CD14-positive monocyte (primary cell): ENCODE results near the gene BBS9. TPM values are rescaled to one million over a fixed set of nuclear protein-coding genes. Genes with fewer than 3 reads are reported as not detected.

Experiments used
- DNase-seq, 3 donors: peaks; one replicate each; pipeline ENCODE4 v3.0.0-alpha.2; 2011 to 2022
- H2AFZ ChIP-seq: 2 replicates; pipeline ENCODE4 v1.6.0; 2012; ENCODE audit warnings: mild to moderate bottlenecking, low read depth, low read length, inconsistent platforms; ENCODE audit not compliant: insufficient read depth, poor library complexity, severe bottlenecking
- H3K27ac ChIP-seq, 2 donors: 1 replicate in 1 of 2; 2 replicates in 1 of 2; pipeline ENCODE4 v1.5.1; 2012 to 2013; ENCODE audit warnings: low read length in 2 of 2, control low read depth in 1 of 2, inconsistent platforms in 1 of 2, low read depth in 1 of 2, mild to moderate bottlenecking in 1 of 2
- H3K27me3 ChIP-seq, 2 donors: one replicate each; pipeline versions ENCODE4 v1.6.0 to v1.6.1; 2011 to 2013; ENCODE audit warnings: low read length in 2 of 2; ENCODE audit not compliant: control insufficient read depth in 2 of 2, insufficient read depth in 2 of 2
- H3K36me3 ChIP-seq, 2 donors: replicated peaks in 1 of 2; 1 replicate in 1 of 2; 2 replicates in 1 of 2; pipeline versions ENCODE4 v1.5.1 to v1.6.1; 2012 to 2013; ENCODE audit warnings: low read length in 2 of 2, control low read depth in 1 of 2, inconsistent platforms in 1 of 2, mild to moderate bottlenecking in 1 of 2; ENCODE audit not compliant: insufficient read depth in 2 of 2, control insufficient read depth in 1 of 2
- H3K4me1 ChIP-seq, 2 donors: 1 replicate in 1 of 2; 2 replicates in 1 of 2; pipeline versions ENCODE4 v1.5.1 to v1.6.1; 2012 to 2013; ENCODE audit warnings: low read length in 2 of 2, control low read depth in 1 of 2, inconsistent platforms in 1 of 2, mild to moderate bottlenecking in 1 of 2, moderate library complexity in 1 of 2; ENCODE audit not compliant: insufficient read depth in 2 of 2, control insufficient read depth in 1 of 2
- H3K4me2 ChIP-seq: replicated peaks from 2 replicates; pipeline ENCODE3; 2012; ENCODE audit warnings: low read length, moderate library complexity, mild to moderate bottlenecking; ENCODE audit not compliant: poor library complexity, severe bottlenecking; ENCODE audit errors: extremely low read depth
- H3K4me3 ChIP-seq, 3 experiments: fragments of 200-600 bp in 1 of 3; sonication (generic) in 1 of 3; replicated peaks in 1 of 3; 1 replicate in 2 of 3; 2 replicates in 1 of 3; pipeline ENCODE4 v1.5.1; 2011 to 2013; ENCODE audit warnings: low read length in 3 of 3, mild to moderate bottlenecking in 3 of 3, control low read depth in 2 of 3, low read depth in 2 of 3, inconsistent platforms in 1 of 3, moderate library complexity in 1 of 3
- H3K79me2 ChIP-seq: 2 replicates; pipeline ENCODE4 v1.6.0; 2012; ENCODE audit warnings: mild to moderate bottlenecking, control low read depth, inconsistent platforms, low read length, moderate library complexity; ENCODE audit not compliant: insufficient read depth
- H3K9ac ChIP-seq: 2 replicates; pipeline ENCODE4 v1.6.0; 2017; ENCODE audit warnings: low read length, mild to moderate bottlenecking; ENCODE audit not compliant: insufficient read depth, poor library complexity, severe bottlenecking
- H3K9me3 ChIP-seq, 2 donors: replicated peaks in 1 of 2; 1 replicate in 1 of 2; 2 replicates in 1 of 2; pipeline versions ENCODE4 v1.5.1 to v1.6.1; 2012 to 2013; ENCODE audit warnings: low read length in 2 of 2, control low read depth in 1 of 2; ENCODE audit not compliant: control insufficient read depth in 1 of 2, insufficient read depth in 1 of 2
- H4K20me1 ChIP-seq: 2 replicates; pipeline ENCODE4 v1.6.0; 2012; ENCODE audit warnings: mild to moderate bottlenecking, low read length, control low read depth, moderate library complexity; ENCODE audit not compliant: insufficient read depth
- H3K27ac Mint-ChIP-seq, 7 donors: one replicate each; pipeline ENCODE4 v1.8.0; 2020; ENCODE audit warnings: mild to moderate bottlenecking in 7 of 7, mixed read lengths in 7 of 7, moderate library complexity in 6 of 7, inconsistent platforms in 2 of 7
- H3K27me3 Mint-ChIP-seq, 3 donors: one replicate each; pipeline ENCODE4 v1.8.0; 2021 to 2022; ENCODE audit warnings: low read depth in 3 of 3, mild to moderate bottlenecking in 3 of 3, mixed read lengths in 3 of 3, moderate library complexity in 3 of 3, inconsistent platforms in 1 of 3
- H3K36me3 Mint-ChIP-seq, 2 donors: one replicate each; pipeline ENCODE4 v1.8.0; 2020; ENCODE audit warnings: mixed read lengths in 2 of 2, inconsistent platforms in 1 of 2, mild to moderate bottlenecking in 1 of 2
- H3K4me1 Mint-ChIP-seq: one replicate; pipeline ENCODE4 v1.8.0; 2020; ENCODE audit warnings: mild to moderate bottlenecking, mixed read lengths
- H3K4me3 Mint-ChIP-seq, 2 donors: one replicate each; pipeline ENCODE4 v1.8.0; 2020; ENCODE audit warnings: mild to moderate bottlenecking in 2 of 2, mixed read lengths in 2 of 2, moderate library complexity in 1 of 2
- H3K9me3 Mint-ChIP-seq, 7 donors: one replicate each; pipeline ENCODE4 v1.8.0; 2020 to 2022; ENCODE audit warnings: mixed read lengths in 7 of 7, mild to moderate bottlenecking in 6 of 7, moderate library complexity in 6 of 7, inconsistent platforms in 2 of 7
- WGBS: methylation state at CpG from one replicate; pipeline ENCODE4 v1.1.5; 2013; ENCODE audit warnings: missing lambda C conversion rate; ENCODE audit not compliant: insufficient coverage; 5-methylcytosine and 5-hydroxymethylcytosine counted together
- intact Hi-C, 2 donors: fragments of 100-400 bp; cut with micrococcal nuclease; formaldehyde crosslinking; loops; one replicate each; pipeline versions ENCODE4 v1.15.0 to v1.15.1; 2023
- polyA plus RNA-seq, 3 donors: library from polyadenylated mRNA; depleted of rRNA in 1 of 3; unstranded in 2 of 3; stranded (reverse) in 1 of 3; fragments of 300-500 nt in 2 of 3; fragments of >200 nt in 1 of 3; fragmentation: Illumina TruSeq in 2 of 3; gene quantifications; 1 replicate in 2 of 3; 2 replicates in 1 of 3; pipeline ENCODE4 v1.2.3, GENCODE V29; 2012 to 2021
- TF ChIP-seq, protein P1 (sequence below): fragments of 200-600 bp; IDR thresholded peaks from one replicate; pipeline ENCODE4 v1.8.0; 2022; ENCODE audit warnings: antibody characterized with exemption, mild to moderate bottlenecking

Gene BBS9
- polyA plus RNA-seq, 3 donors: 4.9 to 7.5 (median 6.8) TPM

DNA sequence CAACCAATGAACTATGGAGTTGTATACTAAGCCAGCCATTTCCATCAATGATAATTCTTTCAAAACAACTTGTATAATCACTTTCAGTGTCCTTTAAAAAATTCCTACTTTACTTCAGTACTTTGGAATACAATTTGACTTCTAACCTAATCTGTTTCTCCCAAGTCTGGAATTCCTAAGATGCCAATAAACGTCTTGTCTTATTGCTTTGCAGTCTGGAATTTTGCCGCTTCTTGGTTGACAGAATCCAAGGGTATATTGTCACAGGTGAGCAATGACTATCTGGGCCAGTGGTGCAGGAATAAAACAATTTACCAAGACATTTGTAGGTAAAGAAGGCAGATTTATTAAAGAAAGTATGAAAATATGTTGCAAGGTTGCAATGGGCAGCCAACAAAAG is 42.0 kb upstream of the BBS9 start:
- TF ChIP-seq, protein P1, sequence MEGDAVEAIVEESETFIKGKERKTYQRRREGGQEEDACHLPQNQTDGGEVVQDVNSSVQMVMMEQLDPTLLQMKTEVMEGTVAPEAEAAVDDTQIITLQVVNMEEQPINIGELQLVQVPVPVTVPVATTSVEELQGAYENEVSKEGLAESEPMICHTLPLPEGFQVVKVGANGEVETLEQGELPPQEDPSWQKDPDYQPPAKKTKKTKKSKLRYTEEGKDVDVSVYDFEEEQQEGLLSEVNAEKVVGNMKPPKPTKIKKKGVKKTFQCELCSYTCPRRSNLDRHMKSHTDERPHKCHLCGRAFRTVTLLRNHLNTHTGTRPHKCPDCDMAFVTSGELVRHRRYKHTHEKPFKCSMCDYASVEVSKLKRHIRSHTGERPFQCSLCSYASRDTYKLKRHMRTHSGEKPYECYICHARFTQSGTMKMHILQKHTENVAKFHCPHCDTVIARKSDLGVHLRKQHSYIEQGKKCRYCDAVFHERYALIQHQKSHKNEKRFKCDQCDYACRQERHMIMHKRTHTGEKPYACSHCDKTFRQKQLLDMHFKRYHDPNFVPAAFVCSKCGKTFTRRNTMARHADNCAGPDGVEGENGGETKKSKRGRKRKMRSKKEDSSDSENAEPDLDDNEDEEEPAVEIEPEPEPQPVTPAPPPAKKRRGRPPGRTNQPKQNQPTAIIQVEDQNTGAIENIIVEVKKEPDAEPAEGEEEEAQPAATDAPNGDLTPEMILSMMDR: no peak
- Histone ChIP-seq H3K4me1 (no peaks in the 10 kb centered on the region), H3K36me3 (no peaks in the 10 kb centered on the region), H4K20me1 (no peaks in the 10 kb centered on the region), H3K27me3 (no peaks in the 10 kb centered on the region), H3K9me3 (no peaks in the 10 kb centered on the region), H2AFZ (no peak overlapping the region), H3K79me2 (no peaks in the 10 kb centered on the region), H3K4me3 (no peak overlapping the region), H3K27ac (no peak overlapping the region), H3K9ac (no peak overlapping the region), H3K4me2 (no peak overlapping the region)
- Mint-ChIP-seq H3K27me3 (peaks cover 0 to 4% (median 0%) of the 10 kb centered on the region in 3 donors), H3K27ac (no peak overlapping the region), H3K9me3 (peaks cover 0 to 7% (median 4%) of the 10 kb centered on the region in 7 donors), H3K36me3 (no peaks in the 10 kb centered on the region), H3K4me1 (no peaks in the 10 kb centered on the region), H3K4me3 (no peak overlapping the region)
- 0% methylated on average over 1 of the region's 2 CpGs for WGBS
- DNase-seq: no peak
- intact Hi-C loops: no loop called here

DNA sequence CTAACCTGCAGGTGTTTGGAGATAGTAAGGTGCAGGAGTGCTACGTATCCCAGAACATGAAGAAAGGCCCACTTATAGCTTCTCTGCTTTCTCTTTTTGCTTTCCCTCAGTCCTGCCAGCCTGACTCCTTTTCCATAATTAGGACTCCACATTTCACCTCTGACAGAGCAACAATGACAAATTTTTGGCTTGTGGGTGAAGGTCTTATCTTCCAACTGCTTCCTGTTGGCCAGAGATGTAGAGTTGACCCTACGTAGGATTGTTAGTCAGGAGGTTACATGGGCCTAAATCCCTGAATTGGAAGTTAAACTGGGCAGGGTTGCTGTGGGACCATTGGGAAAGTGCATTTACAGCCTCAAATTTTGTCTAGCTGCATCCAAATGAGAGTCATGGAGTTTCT is 41.5 kb upstream of the BBS9 start:
- H3K9me3 Mint-ChIP-seq: peaks cover 0 to 7% (median 4%) of the 10 kb centered on the region in 7 donors
- H3K4me1 Mint-ChIP-seq: no peaks in the 10 kb centered on the region
- Histone ChIP-seq H3K27ac (no peak overlapping the region), H3K4me3 (no peak overlapping the region), H2AFZ (no peak overlapping the region), H3K36me3 (peaks cover 0 to 3% of the 10 kb centered on the region in 2 donors), H3K9me3 (no peaks in the 10 kb centered on the region), H3K79me2 (no peaks in the 10 kb centered on the region), H3K9ac (no peak overlapping the region), H3K4me1 (no peaks in the 10 kb centered on the region), H4K20me1 (no peaks in the 10 kb centered on the region), H3K4me2 (no peak overlapping the region), H3K27me3 (no peaks in the 10 kb centered on the region)
- DNase-seq: no peak
- no peak overlapping the region for H3K4me3 Mint-ChIP-seq
- peaks cover 0 to 4% (median 0%) of the 10 kb centered on the region in 3 donors for H3K27me3 Mint-ChIP-seq
- WGBS: 86% methylated on average over 1 of the region's 2 CpGs
- no peak overlapping the region for H3K27ac Mint-ChIP-seq
- peaks cover 0 to 3% of the 10 kb centered on the region in 2 donors for H3K36me3 Mint-ChIP-seq
- TF ChIP-seq, protein P1: no peak
- intact Hi-C loops: no loop called here
